ENCODE results near the gene OR10T2.

DNA sequence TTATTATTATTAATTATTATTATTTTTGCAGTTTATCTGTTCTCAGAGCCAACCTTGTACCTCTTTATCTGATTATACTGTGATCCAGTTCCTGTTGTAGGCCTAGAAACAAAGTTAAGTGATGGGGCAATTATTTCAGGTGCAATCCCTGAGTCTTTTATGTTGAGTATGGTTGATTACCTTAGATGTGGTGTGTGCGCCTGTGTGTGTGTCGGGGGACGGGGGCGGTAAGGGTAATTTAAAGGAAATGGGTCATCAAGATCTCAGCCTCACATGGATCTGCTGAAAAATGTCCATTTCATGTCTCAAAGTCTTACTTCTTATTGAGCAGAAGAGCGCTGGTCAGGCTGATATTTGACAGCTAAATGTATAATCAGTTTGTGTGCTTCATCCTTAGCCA lies 7.8 kb upstream of the OR10T2 start:
- TF ChIP-seq, protein P1, sequence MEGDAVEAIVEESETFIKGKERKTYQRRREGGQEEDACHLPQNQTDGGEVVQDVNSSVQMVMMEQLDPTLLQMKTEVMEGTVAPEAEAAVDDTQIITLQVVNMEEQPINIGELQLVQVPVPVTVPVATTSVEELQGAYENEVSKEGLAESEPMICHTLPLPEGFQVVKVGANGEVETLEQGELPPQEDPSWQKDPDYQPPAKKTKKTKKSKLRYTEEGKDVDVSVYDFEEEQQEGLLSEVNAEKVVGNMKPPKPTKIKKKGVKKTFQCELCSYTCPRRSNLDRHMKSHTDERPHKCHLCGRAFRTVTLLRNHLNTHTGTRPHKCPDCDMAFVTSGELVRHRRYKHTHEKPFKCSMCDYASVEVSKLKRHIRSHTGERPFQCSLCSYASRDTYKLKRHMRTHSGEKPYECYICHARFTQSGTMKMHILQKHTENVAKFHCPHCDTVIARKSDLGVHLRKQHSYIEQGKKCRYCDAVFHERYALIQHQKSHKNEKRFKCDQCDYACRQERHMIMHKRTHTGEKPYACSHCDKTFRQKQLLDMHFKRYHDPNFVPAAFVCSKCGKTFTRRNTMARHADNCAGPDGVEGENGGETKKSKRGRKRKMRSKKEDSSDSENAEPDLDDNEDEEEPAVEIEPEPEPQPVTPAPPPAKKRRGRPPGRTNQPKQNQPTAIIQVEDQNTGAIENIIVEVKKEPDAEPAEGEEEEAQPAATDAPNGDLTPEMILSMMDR (IDR thresholded peaks at IDR 0.05) = no peak
- no peak for TF ChIP-seq POLR2A (IDR thresholded peaks at IDR 0.05)
